ENCODE results near the gene TEX29. TPM values are rescaled to one million over a fixed set of nuclear protein-coding genes. Genes with fewer than 3 reads are reported as not detected.

Gene TEX29
- total RNA-seq, 2 donors from 2014 or later = 0.52 TPM; not detected in 1

DNA sequence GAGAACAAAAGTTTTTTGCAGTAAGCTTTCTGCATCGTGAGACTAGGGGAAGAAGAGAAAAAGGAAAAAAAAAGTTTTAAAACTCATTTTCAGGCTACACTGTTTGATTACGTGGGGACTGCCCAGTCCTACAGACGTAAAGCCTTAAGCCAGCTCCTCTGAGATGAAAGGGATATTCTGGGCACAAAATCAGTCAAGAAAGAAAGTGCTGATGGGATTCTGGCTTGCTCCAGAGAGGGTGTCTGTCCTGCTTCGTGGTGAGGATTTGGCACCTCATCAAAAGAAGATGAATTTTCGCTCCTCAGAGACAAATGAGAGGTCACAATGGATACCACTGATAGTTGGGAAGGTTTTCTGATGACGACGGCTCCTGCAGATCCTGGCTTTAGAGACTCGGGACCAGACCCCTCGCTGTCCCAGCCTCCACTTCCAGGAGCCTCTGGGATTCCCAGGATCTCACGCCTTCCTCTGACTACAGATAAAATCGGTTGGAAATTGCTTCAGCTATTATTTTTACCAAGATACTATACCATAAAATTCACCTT is 9.7 kb downstream of the TEX29 start:
- H3K36me3 ChIP-seq = no peaks in the 10 kb centered on the region
- intact Hi-C loops (cut with DNase I) = no loop called here

DNA sequence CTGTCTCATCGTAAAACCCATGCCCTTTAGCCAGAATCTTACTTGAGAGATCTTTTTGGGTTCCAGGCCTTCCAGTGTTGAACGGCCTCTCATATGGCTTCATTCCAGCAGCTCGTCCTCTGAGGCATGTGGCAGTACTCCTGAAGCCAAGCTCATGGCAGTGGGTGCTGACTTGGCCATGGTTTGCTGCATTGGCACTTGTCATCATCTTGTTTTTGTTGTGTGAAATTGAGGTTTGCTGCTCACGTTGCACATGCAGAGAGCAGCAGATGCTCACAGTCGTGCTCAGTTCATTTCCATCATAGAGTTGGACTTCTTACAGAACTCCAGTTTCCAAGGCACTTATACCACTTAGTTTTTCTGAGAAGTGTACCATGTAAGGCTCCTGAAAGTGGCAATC is 14.9 kb downstream of the TEX29 start:
- Histone ChIP-seq H3K9me3 (no peaks in the 10 kb centered on the region), H3K27ac (no peak overlapping the region), H3K4me3 (no peak overlapping the region), H3K9ac (ENCODE audit: low read depth in 2 of 2, low read length in 2 of 2) (no peak overlapping the region), H3K27me3 (no peaks in the 10 kb centered on the region), H3K4me1 (no peaks in the 10 kb centered on the region), H3K36me3 (no peaks in the 10 kb centered on the region)
- TF ChIP-seq, protein P1, sequence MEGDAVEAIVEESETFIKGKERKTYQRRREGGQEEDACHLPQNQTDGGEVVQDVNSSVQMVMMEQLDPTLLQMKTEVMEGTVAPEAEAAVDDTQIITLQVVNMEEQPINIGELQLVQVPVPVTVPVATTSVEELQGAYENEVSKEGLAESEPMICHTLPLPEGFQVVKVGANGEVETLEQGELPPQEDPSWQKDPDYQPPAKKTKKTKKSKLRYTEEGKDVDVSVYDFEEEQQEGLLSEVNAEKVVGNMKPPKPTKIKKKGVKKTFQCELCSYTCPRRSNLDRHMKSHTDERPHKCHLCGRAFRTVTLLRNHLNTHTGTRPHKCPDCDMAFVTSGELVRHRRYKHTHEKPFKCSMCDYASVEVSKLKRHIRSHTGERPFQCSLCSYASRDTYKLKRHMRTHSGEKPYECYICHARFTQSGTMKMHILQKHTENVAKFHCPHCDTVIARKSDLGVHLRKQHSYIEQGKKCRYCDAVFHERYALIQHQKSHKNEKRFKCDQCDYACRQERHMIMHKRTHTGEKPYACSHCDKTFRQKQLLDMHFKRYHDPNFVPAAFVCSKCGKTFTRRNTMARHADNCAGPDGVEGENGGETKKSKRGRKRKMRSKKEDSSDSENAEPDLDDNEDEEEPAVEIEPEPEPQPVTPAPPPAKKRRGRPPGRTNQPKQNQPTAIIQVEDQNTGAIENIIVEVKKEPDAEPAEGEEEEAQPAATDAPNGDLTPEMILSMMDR (IDR thresholded peaks at IDR 0.05) = no peak
- no peak for DNase-seq
- intact Hi-C loops (cut with DNase I) = no loop called here

More for the DNA sequence above, 9.7 kb downstream of the TEX29 start:
- H3K9me3 ChIP-seq = no peaks in the 10 kb centered on the region
- H3K9ac ChIP-seq (ENCODE audit: low read depth in 2 of 2, low read length in 2 of 2) = no peak overlapping the region
- TF ChIP-seq, protein P1 (IDR thresholded peaks at IDR 0.05) = no peak
- no peaks in the 10 kb centered on the region for H3K4me1 ChIP-seq
- no peak overlapping the region for H3K4me3 ChIP-seq
- H3K27ac ChIP-seq = no peak overlapping the region
- H3K27me3 ChIP-seq = no peaks in the 10 kb centered on the region
- DNase-seq = no peak

DNA sequence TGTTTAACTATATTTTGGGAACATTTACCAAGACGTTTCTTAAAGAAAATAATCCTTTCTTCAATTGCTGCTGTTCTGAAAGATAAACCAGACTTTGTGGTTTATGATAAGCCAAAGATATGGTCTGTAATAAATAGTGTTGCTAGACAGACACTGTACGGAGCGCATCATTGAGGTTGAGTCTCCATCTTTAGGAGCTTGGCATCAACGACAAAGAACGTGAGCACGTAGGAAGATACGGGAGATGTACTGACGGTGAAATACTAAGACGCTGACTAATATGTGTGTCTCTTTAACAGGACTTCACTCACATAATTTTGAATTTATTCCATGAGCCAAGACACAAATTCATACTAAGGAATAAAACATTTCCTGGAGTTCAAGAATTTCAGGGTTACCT is 16.2 kb downstream of the TEX29 start:
- Histone ChIP-seq H3K9ac (ENCODE audit: low read depth in 2 of 2, low read length in 2 of 2) (no peak overlapping the region), H3K36me3 (no peaks in the 10 kb centered on the region), H3K27ac (no peak overlapping the region), H3K9me3 (no peaks in the 10 kb centered on the region), H3K27me3 (no peaks in the 10 kb centered on the region), H3K4me1 (no peaks in the 10 kb centered on the region), H3K4me3 (no peak overlapping the region)
- TF ChIP-seq, protein P1 (IDR thresholded peaks at IDR 0.05) = no peak
- intact Hi-C loops (cut with DNase I) = no loop called here
- no peak for DNase-seq

DNA sequence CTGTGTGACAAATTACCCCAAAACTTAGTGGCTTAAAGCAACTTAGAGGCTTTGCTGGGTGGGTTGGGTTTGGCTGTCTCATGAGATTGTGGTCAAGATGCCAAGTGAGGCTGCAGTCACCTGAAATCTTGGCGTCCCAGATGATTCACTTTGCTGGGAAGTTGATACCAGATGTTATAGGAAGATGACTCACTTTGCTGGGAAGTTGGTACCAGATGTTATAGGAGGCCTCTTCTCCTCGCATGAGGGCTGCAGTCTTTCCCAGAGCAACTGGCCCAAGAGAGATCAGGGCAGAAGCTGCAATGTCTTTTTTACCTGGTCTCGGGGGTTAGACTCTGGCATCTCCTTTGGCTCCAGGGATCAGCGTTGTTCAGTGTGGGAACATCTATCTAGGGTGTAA is 16.8 kb downstream of the TEX29 start:
- Histone ChIP-seq H3K27me3 (no peaks in the 10 kb centered on the region), H3K9me3 (no peaks in the 10 kb centered on the region), H3K9ac (ENCODE audit: low read depth in 2 of 2, low read length in 2 of 2) (no peak overlapping the region), H3K4me1 (no peaks in the 10 kb centered on the region), H3K4me3 (no peak overlapping the region), H3K27ac (no peak overlapping the region), H3K36me3 (no peaks in the 10 kb centered on the region)
- TF ChIP-seq, protein P1 (IDR thresholded peaks at IDR 0.05) = no peak
- DNase-seq = no peak
- intact Hi-C loops (cut with DNase I) = no loop called here

DNA sequence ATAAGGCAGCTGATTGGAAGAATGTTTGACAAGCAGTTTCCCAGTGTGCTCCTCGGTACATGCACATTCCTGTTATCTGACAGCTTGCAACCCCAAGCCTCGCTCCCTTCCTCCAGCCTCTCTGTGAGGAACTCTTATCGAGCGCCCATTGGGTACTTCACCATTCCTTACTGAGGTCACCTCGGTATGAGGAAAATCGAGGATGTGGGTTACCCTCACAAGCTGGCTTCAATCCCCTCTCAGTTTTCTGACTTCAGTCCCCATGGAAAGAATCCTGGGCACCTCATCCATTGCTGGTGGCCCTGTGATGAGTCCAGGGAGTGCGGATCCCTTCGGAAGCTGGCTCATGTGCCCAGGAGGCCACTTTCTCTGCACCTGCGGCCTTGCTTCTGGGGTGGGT is 17.3 kb downstream of the TEX29 start:
- Histone ChIP-seq H3K4me3 (no peak overlapping the region), H3K9ac (ENCODE audit: low read depth in 2 of 2, low read length in 2 of 2) (no peak overlapping the region), H3K27me3 (no peaks in the 10 kb centered on the region), H3K36me3 (no peaks in the 10 kb centered on the region), H3K9me3 (no peaks in the 10 kb centered on the region), H3K27ac (no peak overlapping the region), H3K4me1 (no peaks in the 10 kb centered on the region)
- DNase-seq = no peak
- intact Hi-C loops (cut with DNase I) = no loop called here
- TF ChIP-seq, protein P1 (IDR thresholded peaks at IDR 0.05) = no peak
